Fibroblast of lung (primary cell): Measurements from ENCODE around the gene IGF1R.

Experiments
- EZH2 ChIP-seq: IDR thresholded peaks from 2 replicates; pipeline ENCODE4 v1.5.1; 2012; ENCODE audit warnings: low read length, control low read depth, mild to moderate bottlenecking; ENCODE audit errors: missing control alignments
- TF ChIP-seq, protein P1 (sequence below), 2 donors: IDR thresholded peaks in 1 of 2; conservative IDR thresholded peaks in 1 of 2; 1 replicate in 1 of 2; 2 replicates in 1 of 2; pipeline ENCODE4 v1.5.1; 2011 to 2012; ENCODE audit warnings: low read length in 2 of 2, control low read depth in 1 of 2, inconsistent platforms in 1 of 2, low read depth in 1 of 2, mild to moderate bottlenecking in 1 of 2

DNA sequence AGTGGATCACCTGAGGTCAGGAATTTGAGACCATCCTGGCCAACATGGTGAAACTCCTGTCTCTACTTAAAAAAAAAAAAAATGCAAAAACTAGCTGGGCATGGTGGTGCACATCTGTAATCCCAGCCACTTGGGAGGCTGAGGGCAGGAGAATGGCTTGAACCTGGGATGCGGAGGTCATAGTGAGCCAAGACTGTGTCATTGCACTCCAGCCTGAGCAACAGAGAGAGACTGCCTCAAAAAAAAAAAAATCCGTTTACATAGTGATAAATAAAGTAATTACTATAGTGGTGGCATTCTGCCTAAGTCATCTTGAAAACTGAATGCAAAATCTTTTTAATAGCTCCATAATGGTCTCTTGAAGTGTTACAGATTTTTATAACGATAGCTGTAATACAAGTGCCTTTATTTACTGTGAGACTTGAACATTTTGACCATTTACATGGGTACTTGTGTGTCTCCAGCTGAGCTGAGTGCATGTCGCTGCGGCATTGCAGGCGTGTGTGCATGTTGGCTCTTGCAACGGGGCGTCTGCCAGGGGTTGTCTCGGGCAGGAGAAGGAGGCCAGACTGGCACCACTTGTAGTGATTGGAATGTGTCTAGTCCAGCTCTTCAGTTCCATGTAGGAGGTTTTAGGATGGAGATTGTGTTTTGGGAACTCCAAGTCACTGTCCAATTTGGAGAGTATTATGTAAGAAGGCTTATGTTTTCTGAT is 111.9 kb downstream of the IGF1R start:
- TF ChIP-seq, protein P1, sequence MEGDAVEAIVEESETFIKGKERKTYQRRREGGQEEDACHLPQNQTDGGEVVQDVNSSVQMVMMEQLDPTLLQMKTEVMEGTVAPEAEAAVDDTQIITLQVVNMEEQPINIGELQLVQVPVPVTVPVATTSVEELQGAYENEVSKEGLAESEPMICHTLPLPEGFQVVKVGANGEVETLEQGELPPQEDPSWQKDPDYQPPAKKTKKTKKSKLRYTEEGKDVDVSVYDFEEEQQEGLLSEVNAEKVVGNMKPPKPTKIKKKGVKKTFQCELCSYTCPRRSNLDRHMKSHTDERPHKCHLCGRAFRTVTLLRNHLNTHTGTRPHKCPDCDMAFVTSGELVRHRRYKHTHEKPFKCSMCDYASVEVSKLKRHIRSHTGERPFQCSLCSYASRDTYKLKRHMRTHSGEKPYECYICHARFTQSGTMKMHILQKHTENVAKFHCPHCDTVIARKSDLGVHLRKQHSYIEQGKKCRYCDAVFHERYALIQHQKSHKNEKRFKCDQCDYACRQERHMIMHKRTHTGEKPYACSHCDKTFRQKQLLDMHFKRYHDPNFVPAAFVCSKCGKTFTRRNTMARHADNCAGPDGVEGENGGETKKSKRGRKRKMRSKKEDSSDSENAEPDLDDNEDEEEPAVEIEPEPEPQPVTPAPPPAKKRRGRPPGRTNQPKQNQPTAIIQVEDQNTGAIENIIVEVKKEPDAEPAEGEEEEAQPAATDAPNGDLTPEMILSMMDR (conservative IDR thresholded peaks at IDR 0.05 in 1 of 2, IDR thresholded peaks at IDR 0.05 in 1 of 2; ENCODE audit: low read depth in 1 of 2, low read length in 2 of 2) = no peak
- TF ChIP-seq EZH2 = no peak
